ENCODE measurements around the gene SIKE1.

Gene SIKE1

DNA sequence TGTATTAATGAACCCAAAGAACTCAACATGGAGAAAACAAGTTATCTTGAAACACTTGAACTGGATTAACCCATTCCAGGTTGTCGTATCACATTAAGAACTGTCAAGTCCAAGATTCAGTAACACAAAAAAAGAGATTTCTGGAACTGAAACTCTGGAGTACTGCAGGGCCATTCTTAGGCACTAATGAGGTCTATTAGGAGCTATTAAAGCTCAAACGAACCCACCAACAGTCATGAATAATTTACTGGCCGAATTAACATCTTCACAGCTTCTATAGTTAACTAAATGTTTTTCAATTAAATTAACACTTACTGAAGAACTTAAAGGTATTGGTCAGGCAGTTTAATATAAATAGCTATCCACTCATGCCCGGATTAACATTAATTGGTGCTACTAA, 27.3 kb downstream of the SIKE1 start:
- no peak overlapping the region for H3K4me3 ChIP-seq (ENCODE audit: low read depth, low read length)
- TF ChIP-seq, protein P1, sequence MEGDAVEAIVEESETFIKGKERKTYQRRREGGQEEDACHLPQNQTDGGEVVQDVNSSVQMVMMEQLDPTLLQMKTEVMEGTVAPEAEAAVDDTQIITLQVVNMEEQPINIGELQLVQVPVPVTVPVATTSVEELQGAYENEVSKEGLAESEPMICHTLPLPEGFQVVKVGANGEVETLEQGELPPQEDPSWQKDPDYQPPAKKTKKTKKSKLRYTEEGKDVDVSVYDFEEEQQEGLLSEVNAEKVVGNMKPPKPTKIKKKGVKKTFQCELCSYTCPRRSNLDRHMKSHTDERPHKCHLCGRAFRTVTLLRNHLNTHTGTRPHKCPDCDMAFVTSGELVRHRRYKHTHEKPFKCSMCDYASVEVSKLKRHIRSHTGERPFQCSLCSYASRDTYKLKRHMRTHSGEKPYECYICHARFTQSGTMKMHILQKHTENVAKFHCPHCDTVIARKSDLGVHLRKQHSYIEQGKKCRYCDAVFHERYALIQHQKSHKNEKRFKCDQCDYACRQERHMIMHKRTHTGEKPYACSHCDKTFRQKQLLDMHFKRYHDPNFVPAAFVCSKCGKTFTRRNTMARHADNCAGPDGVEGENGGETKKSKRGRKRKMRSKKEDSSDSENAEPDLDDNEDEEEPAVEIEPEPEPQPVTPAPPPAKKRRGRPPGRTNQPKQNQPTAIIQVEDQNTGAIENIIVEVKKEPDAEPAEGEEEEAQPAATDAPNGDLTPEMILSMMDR (IDR thresholded peaks at IDR 0.05; ENCODE audit: borderline replicate concordance, insufficient read depth, low read depth, low read length), result no peak

- TF ChIP-seq, protein P1 (IDR thresholded peaks at IDR 0.05; ENCODE audit: borderline replicate concordance, insufficient read depth, low read depth, low read length), result no peak
- no peak overlapping the region for H3K4me3 ChIP-seq (ENCODE audit: low read depth, low read length)
Measured at GRCh38 chr1:114750780-114751179, 29.7 kb downstream of the SIKE1 start.

- no peak overlapping the region for H3K4me3 ChIP-seq (ENCODE audit: low read depth, low read length)
- TF ChIP-seq, protein P1 (IDR thresholded peaks at IDR 0.05; ENCODE audit: borderline replicate concordance, insufficient read depth, low read depth, low read length), result no peak
Measured at GRCh38 chr1:114749835-114750234, 30.6 kb downstream of the SIKE1 start.

DNA sequence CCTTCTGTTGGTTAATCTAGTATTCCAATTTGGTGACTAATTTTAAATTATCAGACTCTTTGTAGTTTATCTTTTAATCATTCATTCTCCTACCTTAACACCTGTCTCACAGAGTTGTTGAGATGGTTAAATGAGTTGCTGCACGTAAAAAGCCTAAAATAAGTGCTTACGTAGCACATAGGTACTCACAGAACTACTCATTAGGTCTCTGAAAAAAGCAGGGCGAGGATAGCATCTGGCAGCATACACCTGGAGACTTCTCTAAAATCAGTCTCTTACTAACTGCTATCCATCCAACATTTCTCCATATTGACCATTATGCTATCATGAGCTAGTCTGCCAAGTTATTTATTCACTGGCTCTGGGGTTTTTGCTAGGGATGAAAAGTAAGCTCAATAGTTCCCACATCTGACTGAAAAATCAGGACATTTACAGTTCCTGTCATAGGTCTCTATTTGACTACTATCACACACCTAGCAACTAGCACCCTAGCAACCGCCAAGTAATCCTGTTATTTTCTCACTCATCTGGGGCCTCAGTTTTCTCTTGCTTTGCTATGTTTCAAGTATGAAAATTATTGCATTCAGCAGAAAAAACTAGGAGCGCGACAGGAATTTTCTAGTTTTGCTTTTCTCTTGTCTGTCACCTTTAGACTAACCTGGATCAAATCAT, 33.9 kb downstream of the SIKE1 start:
- TF ChIP-seq, protein P1 (IDR thresholded peaks at IDR 0.05; ENCODE audit: borderline replicate concordance, insufficient read depth, low read depth, low read length), result no peak
- H3K4me3 ChIP-seq (ENCODE audit: low read depth, low read length), result no peak overlapping the region

DNA sequence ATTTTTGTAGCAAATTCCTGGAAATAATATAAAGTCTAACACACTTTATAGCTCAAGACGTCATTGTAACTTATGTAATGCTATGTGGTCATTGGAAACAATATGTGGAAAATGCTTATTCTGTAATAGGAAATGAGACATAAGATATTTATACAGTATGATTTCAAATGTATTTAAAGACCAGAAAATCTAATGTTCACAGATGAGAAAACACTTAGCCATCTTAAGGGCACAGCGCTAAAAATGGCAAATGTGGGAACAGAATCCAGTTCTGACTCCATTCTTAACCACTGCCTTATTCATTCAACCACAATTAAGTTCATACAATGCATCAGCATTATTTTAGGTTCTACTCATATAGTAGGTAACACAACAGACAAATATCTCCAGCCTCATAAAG, 35.2 kb downstream of the SIKE1 start:
- TF ChIP-seq, protein P1 (IDR thresholded peaks at IDR 0.05; ENCODE audit: borderline replicate concordance, insufficient read depth, low read depth, low read length), result no peak
- no peak overlapping the region for H3K4me3 ChIP-seq (ENCODE audit: low read depth, low read length)

- H3K4me3 ChIP-seq (ENCODE audit: low read depth, low read length), result no peak overlapping the region
- TF ChIP-seq, protein P1 (IDR thresholded peaks at IDR 0.05; ENCODE audit: borderline replicate concordance, insufficient read depth, low read depth, low read length), result no peak
Measured at GRCh38 chr1:114741963-114742746, 38.3 kb downstream of the SIKE1 start.

DNA sequence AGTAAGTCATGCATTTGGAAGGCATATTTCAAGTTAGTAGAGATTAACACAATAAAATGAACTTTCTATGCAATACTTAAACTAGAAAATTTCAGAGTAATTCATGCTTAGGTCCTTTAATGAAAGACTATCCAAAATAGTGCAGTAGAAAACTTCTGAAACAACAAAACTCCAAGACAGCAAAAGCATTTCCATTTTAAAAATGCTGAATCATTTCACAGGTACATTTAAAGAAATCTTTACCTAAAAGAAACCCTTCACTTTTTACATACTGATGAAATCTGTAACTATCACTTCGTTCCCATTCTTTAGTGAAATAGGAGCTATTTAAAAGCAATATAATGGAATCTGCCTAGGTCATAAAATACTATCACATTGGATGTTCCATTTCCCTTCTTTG, 40.2 kb downstream of the SIKE1 start:
- TF ChIP-seq, protein P1 (IDR thresholded peaks at IDR 0.05; ENCODE audit: borderline replicate concordance, insufficient read depth, low read depth, low read length), result no peak
- H3K4me3 ChIP-seq (ENCODE audit: low read depth, low read length), result no peak overlapping the region
